ENCODE data around the gene CIRBP.

CIRBP gene

DNA sequence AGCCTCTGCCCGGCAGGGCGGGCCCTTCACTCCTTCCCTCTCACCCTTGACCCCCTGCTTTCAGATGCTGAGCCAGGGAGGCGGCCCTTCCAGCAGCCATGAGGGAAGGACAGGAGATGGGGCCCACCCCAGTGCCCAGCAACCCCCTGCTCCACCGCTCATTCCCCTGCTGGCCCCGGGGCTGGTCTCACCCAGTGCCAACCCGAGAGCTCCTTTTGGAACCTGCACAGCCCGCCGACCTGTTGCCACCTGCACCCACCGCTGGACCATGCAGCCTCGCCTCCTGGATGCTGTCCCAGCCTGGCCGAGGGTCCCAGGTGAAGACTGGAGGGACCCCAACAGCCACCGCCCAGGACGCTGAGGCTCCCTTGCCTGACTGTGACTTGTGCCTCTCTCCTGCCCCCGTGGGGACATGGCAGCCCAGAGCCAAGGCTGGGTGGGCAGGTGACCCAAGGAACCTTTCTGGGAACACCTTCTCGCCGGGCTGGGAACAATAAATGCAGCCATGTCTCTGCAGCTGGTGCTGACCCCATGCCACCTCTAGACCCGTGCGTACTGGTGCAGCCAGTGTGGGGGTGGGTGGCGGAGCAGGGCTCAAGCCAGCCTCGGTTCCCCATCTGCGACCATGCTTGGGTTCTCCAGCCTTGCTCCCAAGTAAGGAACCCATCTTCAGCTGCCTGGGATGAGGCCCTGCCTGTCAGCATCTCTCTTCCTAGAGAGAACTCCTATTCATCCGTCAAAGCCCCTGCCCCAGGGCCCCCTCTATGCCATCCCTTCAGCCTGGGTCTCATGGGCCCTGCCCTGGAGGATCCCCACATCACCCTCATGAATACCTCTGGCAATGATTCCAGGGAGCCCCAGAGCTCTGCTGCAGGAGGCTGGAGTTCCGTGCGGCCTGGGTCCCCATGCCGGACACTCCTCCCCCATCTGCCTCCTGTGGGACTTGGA is 9.9 kb downstream of the CIRBP start:
- DNase-seq (ENCODE audit: low read depth in 2 of 2) = no peak

DNA sequence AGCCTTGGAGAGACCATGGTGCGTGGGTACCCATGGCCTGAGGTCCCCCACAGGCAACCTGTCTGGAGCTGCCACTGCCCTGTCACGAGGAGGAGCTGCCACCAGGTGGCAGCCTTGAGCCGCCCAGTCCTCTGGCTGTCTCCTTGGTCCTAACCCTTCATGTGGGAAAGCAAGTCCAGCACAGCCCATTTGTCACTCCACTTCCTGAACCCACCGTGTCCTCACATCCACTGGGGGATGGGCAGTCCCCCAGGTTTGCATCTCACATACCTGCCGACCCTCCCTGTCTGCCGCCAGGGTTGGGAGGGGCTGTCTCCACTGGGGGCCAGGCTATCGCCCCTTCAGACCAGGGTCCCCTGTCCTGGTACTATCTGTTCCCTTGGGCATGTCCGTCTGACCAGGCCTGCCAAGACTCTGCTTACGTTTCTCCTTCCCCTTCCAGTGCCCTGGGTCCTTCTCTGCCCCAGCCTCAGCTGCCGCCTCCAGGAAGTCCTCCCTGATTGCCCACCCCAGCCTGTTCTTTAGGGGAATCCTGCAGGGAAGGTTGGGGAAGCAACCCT is 10.7 kb downstream of the CIRBP start:
- DNase-seq (ENCODE audit: low read depth in 2 of 2) = peak; percentile 57 to 62

DNA sequence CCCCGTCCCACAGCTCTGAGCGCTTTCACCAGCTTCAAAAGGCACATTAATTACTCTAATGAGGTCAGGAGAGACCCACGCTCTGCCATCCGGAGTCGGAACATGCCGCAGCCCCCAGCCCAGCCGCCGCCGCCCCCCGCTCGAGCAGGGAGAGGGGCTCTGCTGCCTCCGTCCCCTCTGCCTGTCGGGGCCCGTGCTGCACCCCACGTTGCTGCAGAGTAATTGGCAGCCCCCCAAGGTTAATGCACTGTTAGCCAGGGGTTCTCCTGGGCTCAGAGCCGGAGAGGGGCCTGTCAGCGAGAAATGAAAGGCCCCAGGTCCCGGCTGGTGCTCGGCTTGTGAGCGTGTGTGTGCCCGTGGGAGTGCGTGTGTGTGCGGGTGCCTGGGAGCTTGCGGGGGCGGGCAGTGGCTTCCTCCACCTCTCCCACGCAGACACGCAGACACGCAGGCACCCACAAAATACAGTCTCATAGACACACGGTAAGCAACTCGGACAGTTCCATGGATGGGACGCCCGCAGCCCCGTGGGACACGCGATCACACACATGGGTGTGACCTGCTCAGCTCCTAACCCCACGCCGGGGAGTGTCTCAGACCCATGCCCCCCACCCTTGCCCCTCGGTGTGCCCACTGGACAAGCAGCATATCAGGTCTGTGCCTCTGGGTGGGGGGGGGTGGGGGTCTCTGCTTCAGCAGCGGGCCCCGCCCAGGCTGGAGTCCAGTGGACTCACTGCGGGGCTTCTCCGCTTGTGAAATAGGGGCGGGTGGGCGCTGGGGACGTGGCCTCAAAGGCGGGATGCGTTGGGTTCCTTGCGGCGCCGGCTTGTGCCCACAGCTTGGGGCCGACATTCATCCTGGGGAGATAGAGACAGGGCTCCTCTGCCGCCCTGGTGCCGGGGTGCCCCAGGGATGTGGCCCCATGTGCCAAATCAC is 11.8 kb downstream of the CIRBP start:
- no peak for DNase-seq (ENCODE audit: low read depth in 2 of 2)

DNA sequence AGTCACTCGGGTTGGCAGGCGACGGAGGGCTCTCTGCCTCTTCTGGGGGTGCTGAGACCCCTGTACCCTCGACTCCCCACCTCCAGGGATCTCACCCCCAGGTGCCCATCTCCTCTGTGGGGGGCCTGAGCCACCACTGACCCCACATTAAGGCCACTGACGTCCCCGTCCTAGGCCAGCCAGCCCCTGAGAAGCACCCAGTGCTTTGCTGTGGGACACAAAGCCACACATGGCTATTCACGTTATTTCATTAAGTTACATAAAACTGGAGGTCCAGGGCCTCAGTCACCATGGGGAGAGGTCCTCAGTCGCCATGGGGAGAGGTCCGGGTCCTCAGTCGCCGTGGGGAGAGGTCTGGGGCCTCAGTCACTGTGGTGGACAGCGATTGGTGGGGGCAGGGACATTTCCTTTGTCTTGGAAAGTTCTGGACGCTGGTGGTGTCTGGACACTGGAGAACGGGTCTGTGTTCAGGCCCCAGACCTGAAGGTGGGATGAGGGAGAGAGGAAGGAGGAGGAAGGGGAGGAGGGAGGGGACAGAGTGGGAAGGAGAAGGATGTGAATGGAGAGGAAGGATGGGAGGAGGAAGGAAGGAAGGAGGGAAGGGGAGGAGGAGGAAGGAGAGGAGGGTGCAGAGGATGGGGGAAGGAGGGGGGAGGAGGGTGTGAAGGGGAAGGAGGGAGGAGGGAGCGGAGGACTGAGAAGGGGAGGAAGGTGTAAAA is 12.6 kb downstream of the CIRBP start:
- DNase-seq (ENCODE audit: low read depth in 2 of 2) = no peak

DNA sequence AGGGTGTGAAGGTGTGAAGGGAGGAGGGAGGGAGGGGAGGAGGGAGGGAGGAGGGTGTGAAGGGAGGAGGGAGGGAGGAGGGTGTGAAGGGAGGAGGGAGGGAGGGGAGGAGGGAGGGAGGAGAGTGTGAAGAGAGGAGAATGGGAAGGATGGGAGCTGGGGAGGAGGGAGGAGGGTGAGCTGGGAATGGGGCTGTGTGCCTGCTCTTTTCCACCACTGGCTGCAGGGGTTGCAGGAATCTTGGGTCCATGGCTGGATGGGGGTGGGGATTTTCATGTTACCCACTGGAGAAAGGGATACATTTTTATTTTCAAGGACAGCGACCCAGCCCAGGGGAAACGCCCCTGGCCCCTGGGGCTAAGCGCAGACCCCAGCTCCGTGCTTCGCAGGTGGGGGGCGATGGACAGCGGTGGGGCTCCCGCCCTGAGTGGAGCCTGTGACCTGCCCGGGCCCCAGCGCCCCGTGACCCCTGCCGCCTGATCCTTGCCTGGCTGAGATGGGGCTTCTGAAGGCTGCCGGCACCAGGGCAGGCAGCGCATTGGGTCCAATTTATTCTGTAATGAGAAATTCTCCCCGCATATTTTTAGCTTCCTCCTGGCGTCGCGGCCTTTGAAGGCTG is 13.6 kb downstream of the CIRBP start:
- no peak for DNase-seq (ENCODE audit: low read depth in 2 of 2)

DNA sequence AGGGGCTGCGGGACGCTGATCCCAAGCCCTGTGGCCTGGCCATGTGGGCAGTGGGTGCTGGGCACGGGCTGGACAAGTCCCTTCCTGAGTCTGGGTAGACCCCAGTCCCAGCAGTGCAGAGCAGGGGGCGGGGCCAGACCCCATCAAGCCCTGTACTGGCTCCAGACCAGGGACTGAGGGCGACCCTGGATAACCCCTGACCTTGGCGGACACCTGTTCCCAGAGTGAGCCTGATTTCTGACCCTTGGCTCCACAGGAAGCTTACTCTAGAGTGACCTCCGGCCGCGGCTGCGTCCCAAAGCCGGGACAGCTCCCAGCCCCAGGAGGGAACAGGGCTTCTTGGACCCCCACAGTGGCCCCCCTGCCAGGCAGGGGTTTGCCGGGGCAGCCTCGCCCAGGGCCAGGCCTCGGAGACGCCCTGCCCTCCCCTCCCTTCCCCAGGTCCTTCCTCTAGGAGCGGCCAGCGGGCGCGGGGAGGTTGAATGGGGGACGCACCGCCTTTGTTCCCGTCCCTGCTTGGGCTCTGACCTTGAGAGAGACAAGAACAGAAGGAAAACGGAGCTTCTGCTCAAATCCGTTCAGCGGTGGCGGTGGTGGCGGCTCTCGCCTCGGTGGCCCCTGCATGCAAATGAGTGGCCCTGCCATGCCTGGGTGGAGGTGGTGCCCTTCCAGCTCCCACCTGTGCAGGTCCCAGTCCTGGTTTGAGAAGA is 14.2 kb downstream of the CIRBP start:
- no peak for DNase-seq (ENCODE audit: low read depth in 2 of 2)

DNA sequence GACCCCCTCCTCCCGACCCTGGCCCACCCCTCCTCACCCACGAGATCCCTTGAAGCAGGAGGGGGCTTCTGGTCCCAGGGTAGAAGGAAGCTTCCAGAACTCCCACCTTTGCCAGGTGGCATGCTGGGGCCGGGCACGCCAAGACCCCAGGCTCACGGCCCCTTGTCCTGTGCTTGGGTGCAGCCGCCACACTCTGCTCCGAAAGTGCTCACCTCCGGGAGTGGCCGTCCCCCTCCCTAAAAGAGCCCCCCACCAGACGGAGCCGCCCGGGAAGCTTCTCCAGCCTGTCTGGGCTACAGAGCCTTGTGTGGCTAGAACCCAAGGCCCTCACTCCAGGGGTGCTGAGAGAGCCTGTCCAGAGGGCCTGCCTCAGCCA is 14.8 kb downstream of the CIRBP start:
- no peak for DNase-seq (ENCODE audit: low read depth in 2 of 2)

DNA sequence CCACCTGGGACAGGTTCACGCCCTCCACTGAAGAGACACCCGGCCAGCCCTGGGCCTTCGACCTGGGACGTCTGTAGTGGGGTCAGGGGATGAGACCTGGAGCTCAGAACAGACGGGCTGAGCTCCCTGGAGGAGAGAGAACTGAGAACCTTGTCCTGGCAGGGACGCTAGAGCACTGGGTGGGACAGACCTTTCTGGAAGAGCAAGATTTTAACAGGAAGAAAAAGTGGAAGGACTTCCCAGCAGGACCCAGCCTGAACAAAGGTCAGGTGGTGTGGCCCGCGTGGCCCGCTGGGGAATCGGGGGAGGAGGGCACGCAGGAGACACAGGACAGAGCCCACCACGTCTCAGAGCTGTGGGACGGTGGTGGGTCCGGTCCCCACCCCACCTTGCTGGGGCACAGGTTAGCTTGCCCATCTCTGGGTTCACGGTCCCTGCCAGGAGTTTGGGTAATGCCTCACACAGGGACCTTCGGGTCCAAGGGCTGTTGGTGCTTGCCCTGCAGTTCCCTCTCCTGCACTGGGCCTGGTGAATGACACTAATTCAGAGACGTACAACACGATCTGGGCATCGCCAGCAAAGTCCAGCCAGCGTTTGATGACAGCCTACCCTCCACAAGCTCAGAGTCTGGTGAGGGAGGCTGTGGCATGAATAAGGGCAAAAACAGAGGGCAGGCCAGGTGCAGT is 15.3 kb downstream of the CIRBP start:
- DNase-seq (ENCODE audit: low read depth in 2 of 2) = no peak

DNA sequence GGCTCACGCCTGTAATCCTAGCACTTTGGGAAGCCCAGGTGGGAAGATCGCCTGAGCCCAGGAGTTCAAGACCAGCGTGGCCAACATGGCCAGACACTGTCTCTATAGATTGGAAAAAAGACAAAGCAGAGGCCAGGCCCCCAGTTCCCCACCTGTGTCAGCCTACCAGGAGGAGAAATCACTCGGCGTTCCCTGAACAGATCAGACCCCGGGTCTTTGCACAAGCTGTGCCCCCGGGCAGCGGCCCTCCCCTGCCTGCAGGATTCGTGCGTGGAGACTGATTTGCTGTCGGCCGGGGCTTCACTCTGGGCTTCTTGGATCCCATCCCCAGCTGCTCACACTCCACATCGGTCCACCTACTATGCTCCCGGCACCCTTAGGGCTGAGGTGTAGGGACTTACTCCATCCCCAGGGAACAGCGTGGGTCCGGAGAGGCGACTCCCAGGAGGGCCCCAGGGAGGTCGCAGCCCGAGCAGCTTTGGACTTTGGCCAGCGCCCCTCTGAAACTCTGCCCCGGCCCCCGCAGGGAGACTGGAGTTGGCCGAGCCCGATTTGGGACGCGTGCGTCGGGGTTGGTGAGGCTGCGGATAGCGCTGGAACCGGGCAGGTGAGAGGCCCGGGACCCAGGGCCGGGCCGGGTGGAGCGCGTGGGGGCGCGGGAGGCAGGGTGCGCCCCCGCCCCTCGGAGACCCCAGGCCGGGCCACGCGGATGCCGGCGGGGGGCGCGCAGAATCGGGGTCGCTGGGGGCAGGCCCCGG is 16.0 kb downstream of the CIRBP start:
- no peak for DNase-seq (ENCODE audit: low read depth in 2 of 2)

DNA sequence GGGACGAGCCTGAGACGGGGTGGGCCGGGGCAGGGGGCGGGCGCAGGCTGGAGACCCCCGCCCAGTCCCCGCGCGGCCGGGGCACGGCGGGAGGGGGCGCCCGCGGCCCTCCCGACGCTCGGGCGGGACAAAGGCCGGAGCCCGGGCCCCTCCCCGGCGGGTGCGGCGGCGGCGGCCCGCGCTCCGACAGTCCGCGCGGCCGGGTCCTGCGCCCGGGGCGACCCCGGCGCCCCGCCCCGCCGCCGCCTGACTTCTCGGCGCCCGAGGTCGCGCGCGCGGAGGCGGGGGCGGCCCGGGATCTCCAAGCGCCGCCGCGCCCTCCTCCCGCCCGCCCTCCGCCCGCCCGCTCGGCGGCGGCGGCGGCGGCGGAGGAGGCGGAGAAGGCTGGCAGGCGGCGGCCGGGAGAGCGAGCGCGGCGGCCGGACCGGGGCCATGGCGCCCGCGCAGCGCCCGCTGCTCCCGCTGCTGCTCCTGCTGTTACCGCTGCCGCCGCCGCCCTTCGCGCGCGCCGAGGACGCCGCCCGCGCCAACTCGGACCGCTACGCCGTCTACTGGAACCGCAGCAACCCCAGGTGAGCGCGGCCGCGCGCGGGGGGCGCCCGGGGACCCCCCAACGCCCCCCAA is 16.7 kb downstream of the CIRBP start, which contains the start of gene EFNA2:
EFNA2 (plus strand) TSS at position 137 of the 624 bp plus-strand sequence; CDS start at position 433, 296 bp downstream.
- no peak for DNase-seq (ENCODE audit: low read depth in 2 of 2)

DNA sequence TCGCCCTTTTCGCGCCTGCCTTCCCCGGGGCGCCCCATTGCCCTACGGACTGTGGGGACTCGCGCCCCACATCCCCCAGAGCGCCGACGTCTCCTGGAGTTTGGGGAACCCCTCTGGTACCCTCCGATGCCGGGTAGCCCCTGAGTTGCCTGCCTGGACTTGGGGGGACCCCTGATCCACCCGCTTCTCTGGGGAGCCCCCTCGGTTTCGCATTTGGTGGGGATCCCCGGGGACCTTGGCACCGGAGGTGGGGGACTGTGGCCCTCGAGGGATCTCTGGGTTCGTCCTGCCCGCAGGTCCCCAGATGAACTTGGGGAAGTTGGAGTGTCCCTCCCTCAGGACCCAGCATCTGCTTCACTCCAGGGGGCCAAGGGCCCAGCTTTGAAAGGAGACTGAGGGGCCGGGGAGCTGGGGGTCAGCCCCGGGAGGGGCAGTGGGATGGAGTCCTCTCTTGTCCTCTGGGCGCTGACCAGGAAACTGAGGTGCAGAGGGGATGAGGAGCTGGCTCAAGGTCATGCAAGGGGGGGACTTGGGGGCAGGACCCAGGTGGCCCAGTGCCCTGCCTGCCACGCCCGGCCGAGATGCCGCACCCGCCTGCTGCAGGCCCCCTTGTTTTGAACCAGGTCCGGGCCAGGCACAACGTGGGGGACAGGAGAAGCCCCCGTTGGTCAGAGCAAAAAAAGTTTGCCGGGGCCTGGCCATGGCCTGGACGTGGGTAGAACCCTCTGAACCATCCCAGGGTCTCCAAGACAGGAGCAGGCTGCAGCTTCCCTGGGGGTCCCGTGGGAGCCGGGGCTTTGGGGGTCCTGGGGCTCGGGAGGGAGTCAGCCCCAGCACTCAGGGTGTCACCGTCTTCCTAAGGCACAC is 17.6 kb downstream of the CIRBP start:
- no peak for DNase-seq (ENCODE audit: low read depth in 2 of 2)

DNA sequence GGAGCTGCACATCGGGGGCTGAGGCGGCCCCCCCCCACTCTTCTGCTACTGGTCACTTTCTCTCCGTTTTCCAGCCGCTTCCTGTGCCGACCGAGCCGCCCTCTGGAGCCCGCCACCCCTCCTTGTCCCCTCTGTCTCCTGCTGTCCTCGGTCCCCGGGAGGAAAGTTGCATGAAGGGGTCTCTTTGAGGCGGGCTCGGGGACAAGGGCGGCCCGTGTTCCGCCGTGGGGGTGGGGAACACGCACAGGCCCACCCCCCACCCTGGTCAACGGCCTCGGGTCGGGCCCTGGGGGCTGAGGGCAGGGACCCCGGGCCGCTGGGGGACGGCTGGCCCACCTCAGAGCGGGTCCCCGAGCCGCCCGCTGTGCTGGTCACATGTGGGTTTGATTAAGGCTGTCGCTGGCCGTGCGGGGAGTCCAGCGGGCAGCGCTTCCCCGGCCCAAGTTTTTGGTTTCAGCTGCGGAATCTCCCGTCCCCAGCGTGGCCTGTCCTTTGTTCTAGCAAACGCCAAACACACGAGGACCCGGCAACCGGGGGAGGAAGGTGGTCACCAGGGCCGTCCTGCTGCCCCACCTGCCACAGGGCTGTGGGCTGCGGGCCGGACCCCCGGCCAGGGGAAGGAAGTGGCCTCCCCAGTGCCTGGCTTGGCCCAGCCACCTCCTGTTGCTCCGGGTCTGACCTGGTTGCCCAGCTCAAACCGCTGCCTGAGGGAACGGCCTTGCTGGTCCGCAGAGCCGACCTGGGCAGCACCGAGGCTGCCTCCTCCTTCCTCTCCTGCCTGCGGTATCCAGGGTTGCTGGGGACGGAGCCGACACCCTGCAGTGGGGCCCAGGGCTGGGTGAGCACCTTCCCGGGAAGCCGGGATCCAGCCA is 18.5 kb downstream of the CIRBP start:
- DNase-seq (ENCODE audit: low read depth in 2 of 2) = no peak

DNA sequence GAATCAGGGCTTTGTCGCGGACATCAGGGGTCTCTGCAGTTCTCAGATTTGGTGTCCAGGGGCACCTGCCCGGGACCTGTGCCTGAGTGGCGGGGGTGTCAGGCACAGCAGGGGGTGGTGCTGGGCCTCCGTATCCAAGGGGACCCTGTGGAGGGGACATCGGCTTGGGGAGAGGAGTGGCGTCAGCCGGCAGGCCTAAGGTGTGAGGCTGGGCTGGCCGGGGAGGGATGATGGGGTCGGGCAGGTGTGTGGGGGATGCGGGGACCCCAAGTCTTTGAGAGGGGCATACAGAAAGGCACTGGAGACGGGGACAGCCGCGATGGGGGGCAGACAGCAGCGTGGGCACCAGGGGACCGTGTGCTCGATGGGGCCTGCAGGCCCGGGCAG is 19.1 kb downstream of the CIRBP start:
- no peak for DNase-seq (ENCODE audit: low read depth in 2 of 2)

DNA sequence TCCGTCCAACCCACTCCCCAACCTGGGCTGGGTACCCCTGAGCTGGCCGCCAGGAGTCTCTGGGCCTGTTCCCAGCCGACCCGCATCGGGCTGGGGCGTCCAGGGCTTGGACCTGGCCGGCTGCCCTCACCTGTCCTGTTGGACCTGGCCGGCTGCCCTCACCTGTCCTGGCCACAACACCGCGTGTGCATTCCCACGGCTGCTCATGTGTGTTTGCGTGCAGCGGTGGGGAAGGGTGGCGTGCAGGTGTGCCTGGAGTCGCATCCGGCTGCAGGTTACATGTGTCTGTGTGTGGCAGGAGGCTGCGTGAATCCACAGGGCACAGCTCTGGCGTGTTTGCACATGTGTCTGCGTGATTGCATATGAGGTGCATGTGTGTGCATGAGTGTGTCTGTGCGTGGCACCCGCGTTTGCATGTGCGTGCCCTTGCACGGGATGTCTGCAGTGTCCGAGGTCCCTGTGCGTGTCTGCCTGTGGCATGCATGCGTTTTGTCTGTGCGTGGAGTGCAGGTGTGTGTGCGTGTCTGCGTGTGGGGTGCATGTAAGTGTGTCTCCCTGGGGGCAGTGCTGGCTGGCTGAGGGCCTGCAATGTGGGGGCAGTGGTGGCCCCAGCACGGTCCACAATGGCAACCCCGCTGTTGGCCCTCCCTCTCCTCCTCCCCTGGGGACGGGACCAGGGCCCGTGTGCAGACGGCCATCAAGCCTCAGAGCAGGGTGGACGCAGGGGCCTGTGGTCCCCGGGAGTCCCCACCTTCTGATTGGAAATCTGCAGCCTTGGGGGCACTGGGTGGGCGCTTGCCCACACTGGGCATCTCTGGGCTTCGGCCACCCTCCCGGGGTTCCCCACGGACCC is 19.9 kb downstream of the CIRBP start:
- no peak for DNase-seq (ENCODE audit: low read depth in 2 of 2)

DNA sequence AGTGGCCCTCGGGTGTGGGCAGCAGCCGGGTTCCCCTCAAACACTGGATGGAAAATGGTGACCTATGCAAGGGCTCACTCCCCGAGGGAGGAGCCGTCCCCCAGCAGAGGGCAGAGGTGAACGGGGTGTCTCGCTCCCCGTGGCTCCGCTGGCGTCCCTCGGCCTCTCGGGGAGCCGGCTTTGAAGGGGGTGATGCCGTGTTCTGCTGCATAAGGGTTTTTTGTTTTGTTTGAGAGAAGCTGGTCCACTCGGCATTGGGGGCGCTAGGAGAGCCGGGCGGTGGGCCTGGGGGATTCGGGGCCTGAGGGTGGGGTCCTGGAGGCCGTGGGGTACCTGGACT is 20.5 kb downstream of the CIRBP start:
- DNase-seq (ENCODE audit: low read depth in 2 of 2) = no peak

DNA sequence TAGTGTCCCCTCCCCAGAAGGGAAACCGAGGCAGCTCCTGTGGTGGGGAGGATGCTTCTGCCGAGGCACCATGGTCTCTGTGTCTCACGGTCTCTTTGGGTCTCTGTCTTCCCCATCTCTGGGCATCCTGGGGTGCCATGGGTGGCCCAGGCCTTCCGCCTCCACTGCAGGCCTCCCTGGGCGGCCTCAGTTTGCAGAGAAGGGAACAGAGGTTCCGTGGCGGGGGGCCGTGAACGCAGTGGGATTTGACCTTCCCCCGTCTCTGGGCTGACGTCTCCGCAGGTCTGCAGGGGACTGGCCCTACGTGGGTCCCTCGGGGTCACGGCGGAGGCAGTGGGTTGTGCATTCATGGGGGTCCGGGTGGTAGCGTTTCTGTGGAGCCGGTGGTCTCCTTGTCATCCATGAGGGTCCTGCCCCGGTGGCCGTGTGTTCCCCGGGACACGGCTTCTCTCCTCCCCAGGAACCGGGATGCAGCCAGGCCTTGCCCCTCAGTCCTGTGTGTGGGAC is 21.1 kb downstream of the CIRBP start:
- DNase-seq (ENCODE audit: low read depth in 2 of 2) = no peak

Measured in stimulated activated CD4-positive, alpha-beta T cell treated with anti-CD3 and anti-CD28 coated beads, Interleukin-1b, Interleukin-23, amount 100 ng/mL, for 1 hour (primary cell).